NCI-H345 (cell line): ENCODE measurements around the gene IL17RC.
"Not testable (repeated sequence)": the region's sequence is repeated elsewhere in the genome, so short reads cannot be mapped to it uniquely, and the experiment has no call there.

Source experiments
- DNase-seq: peaks from one replicate; lab custom pipeline; 2025; lab: John Stamatoyannopoulos, UW

The IL17RC gene

DNA sequence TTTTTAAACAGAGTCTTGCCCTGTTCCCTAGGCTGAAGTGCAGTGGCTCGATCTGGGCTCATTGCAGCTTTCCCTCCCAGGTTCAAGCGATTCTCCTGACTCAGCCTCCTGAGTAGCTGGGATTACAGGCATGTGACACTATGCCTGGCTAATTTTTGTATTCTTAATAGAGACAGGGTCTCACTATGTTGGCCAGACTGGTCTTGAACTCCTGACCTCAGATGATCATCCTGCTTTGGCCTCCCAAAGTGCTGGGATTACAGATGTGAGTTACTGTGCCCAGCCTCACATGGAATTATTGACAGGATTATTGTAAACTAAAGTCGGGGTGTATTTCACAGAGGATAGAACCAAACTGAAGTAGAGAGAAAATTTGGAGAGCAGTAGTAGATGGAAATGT lies 21.2 kb upstream of the IL17RC start:
- not testable (repeated sequence) for DNase-seq

DNA sequence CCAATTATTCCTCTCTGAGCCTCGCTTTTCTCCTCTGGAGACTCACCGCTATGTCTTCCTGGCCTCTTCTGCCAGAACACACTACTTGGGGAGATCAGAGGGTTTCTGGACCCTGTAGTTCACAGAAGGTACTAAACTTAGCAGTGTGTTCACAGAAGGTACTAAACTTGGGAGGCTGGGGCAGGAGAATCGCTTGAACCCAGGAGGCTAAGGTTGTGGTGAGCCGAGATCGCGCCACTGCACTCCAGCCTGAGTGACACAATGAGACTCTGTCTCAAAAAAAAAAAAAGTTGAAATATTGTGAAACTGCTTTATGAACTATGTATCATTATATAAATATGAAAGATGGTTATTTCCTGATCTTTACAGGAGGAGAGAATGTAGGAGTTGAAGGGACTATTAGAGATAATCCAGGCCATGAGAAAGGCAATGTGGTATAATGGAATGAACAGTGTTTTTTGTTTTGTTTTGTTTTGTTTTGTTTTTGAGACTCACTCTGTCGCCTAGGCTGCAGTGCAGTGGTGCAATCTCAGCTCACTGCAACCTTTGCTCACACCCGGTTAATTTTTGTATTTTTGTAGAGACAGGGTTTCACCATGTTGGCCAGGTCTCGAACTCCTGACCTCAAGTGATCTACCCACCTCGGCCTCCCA lies 20.0 kb upstream of the IL17RC start:
- DNase-seq = not testable (repeated sequence)

DNA sequence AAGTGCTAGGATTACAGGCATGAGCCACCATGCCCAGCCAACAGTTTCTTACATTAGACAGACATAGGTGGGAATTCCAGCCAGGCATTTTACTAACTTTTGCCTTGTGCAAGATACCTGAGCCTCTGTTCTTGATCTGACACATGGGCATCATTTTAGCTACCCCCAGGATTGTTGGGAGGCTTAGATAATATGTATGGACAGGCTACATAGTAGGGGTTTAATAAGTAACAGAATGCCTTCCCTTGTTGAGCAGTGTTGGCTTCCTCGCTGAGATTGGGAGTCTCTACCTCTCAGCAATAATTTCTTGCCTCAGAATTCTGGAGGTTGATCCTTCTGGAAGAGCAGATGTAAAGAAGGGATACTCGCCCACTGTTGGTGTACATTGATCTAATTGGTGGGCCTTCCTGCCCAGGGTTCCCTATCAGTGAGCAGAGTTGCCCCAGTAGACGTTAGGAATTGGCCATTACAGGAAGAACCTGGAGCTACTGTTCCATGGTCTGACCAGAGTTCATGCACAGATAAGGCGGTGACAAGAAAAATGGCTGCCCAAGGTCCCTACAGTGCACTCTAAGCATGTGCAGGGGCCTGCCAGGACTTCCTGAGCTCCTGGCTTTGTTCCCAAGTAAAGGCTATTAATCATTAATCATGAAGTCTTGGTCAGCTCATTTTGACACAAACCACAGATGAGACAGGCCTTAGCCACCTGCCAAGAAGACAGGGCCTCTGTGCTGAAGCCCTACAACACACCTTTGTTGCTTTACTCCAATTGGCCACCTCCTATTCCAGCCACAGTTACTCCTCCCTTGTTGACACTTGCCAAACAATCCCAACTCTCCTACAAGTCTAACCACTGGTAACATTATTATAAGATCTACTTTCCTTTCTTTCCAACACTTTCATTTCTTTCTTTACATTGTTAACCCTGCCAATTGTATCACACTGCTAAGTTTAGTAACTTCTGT lies 19.2 kb upstream of the IL17RC start:
- DNase-seq = no peak

DNA sequence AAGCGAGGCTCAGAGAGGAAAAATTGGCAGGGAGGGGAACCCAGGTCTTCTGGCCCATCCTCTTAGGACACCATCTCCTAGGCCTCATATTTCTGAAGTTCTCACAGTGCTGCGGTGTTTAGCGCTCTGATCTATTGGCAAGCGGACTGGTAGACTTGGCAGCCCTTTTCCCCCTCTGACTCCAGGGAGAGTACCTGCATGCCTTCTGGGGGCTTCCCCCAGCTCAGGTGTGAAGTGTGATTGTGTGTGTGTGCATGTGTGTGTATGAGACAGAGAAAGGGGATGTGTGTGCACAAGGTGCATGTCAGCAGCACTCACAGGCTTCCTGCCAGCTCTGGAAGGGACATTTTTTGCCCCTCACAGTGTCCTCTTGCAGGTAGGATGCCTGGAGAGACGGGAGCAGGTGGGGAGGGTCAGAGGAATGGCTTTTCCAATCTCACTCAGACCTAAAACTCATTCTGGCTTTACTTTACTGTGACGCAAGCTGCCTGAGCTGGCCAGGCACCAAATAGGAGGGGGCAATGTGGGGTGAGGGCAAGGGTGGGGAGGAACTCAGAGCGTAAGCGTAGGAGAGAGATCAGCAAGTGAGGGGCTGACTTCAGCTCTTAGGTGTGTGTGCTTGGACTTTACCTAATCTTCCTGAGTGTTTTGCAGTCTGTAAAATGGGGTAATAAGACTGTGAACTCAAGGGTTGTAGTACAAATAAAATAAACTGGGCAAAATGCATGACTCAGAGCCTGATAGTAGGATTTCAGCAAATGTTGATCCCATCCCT lies 18.2 kb upstream of the IL17RC start:
- no peak for DNase-seq

DNA sequence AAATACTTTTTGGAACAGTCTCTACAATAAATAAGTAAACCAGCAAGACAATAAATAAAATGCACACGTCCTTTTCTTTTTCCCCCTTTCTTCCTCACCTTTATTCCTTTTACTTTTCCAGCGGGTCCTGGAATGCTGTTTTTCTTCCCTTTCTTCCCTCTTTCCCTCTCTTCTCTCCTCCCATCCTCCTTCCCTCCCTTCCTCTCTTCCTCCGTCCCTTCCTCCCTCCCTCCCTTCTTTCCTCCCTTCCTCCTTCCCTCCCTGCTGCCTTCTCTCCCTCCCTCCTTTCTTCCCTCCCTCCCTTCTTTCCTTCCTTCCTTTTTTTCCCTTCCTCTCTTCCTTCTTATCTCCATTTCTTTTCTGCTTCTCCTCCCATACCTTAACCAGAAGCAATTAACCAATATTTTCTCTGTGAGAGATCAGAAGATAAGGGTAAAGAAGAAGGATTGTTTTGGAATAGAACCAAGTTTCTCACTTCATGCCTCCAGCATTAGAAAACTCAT lies 17.6 kb upstream of the IL17RC start:
- DNase-seq = no peak

DNA sequence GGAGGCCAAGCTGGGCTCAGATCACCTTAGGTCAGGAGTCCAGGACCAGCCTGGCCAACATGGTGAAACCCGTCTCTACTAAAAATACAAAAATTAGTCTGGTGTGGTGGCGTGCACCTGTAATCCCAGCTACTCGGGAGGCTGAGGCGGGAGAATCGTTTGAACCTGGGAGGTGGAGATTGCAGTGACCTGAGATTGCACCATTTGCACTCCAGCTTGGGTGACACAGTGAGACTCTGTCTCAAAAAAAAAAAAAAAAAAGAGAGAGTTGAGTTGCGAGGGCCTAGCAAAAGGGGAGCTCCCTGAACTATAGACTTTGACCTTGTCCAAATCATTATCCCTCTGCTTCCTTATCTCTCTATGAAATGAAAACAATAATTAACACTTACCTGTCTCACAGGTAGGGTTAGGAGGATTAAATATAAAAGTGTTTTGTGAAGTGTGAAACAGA lies 15.9 kb upstream of the IL17RC start:
- DNase-seq = not testable (repeated sequence)

DNA sequence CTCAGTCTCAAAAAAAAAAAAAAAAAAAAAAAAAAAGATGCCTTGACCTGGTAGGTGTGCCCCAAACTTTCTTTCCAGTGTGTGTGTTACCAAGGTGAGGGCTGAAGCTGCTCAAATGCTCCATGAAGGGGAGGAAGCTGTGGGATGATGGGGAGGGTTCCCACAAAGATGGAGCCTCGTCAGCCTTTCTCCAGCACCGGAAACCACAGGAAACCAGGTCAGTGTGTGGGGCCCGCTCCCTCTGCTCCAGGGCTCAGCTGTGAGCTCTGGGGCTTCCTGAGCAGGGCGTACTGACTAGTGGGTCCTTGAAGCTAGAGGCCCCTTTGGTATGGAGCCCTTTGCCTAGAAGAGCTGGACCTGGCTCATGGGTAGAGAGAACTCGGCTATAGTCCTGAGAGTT lies 14.9 kb upstream of the IL17RC start:
- no peak for DNase-seq

DNA sequence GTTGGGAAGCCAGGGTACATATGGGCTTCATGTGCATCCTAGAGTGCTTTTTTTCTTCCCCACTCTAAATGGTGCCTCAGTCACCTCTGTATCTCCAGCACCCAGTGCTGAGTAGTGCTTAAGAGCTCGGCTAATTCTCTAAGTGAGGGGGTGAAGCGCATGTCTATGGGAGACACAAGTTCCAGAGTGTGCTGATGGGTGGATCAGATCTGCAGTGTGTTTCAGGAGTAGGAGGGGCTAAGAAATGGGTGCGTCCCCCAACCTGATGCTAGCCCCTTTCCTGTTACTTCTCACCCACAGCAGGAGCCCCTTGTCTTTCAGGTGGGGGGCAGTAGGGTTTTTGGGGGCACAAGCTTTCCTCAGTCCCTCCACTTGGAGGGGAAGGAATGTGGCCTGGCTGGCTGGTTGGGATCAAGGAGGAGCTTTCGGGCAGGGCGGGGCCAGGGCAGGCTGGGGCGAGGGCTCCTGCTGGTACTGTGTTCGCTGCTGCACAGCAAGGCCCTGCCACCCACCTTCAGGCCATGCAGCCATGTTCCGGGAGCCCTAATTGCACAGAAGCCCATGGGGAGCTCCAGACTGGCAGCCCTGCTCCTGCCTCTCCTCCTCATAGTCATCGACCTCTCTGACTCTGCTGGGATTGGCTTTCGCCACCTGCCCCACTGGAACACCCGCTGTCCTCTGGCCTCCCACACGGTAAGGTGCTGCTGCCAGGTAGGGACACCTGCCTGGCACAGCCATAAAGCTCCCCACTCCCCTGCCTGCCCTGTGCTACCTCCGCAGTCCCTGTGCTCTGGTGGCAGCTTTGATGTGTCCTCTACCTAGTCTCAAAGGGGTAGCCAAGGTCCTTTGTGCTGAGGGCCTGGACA lies 14.3 kb upstream of the IL17RC start, which contains the start of gene IL17RE:
Gene IL17RE (plus strand): TSS at position 477 of the 866 bp plus-strand sequence. CDS start 85 bp downstream, at position 562.
- DNase-seq = no peak

DNA sequence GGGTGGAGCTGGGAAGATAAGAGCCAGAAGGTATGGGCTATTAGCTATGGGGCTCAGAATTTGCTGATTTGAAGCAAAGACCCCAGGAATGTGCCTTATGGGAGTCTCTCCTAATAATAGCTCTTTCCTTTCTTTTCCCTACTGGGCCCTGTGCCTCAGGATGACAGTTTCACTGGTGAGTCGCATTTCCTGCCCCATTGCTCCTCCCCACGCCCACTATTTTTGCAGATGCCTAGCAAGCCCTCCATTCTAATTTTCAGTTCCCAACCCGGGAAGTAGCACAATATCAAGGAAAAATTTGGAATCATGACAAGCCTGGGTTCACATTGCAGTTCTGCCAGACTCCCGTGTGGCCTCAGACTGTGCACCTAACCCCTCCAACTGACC lies 13.7 kb upstream of the IL17RC start:
- no peak for DNase-seq

DNA sequence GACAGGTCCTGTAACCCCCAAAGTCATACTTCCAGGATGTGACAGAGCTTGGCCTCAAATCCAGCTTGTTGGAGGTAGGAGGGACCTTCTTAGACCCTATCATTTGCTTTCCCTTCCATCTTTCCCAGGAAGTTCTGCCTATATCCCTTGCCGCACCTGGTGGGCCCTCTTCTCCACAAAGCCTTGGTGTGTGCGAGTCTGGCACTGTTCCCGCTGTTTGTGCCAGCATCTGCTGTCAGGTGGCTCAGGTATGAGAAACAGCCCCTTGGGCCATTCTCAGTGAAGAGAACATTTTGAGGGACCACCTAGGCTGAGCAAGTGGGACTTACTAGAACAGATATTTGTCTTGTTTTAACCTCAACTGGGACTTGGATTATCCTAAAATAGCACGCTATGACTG lies 13.0 kb upstream of the IL17RC start:
- no peak for DNase-seq

DNA sequence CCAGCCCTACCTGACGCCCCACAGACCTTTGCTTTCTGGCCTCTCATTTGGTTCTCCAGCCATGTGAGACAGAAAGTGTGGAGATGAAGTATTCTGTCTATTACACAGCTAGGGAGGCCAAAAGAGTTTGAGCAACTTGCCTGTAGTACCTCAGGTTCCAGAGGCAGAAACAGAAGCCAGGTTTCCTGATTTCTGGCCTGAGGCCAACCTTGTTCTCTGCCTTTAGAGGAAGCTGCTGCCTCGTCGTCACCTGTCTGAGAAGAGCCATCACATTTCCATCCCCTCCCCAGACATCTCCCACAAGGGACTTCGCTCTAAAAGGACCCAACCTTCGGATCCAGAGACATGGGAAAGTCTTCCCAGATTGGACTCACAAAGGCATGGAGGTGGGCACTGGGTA lies 10.4 kb upstream of the IL17RC start:
- DNase-seq = no peak

DNA sequence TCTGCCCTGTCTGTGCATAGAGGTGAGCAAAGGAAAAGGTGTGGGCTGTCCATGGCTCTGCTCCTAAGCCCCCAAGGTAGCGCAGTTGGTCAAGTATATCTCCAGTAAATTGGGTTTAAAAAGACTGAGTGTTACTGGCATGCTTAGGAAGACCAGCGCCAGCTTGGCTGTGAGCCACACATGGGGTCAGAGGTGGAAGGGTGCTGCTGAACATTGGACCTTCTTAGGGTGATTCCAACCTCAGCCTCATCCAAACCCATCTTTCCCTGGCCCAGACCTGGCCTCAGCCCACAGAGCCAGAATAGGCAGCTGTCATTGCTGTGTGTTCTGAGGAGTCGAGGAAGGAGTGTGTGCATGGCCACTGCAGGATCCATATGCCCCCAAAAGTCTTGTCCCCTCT lies 8.6 kb upstream of the IL17RC start:
- DNase-seq = no peak

DNA sequence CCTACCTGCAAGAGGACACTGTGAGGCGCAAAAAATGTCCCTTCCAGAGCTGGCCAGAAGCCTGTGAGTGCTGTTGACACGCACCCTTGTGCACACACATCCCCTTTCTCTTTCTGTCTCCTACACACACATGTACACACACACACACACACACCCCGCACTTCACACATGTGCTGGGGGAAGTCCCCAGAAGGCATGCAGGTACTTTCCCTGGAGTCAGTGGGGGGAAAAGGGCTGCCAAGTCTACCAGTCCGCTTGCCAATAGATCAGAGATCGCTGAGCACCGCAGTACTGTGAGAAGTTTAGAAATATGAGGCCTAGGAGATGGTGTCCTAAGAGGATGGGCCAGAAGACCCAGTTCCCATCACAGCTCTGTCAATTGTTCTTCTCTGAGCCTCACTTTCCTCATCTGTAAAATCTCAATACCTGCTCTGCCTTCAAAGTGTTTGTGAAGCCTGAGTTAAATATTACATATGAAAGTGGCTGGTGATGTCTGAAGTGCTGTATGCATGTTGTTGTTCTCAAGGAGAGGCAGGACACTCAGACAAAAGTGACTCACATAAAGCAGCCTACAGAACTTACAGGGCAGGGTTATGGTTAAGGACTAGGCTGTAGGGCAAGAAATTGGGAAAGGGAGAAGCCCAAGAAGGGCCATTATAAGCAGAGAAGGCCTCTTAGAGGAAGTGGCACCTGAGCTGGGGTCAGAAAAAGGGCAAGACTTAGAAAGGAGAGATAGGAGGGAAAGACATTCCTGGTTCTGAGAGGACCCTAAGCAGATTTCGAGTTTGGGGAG lies 7.5 kb upstream of the IL17RC start:
- DNase-seq = no peak

DNA sequence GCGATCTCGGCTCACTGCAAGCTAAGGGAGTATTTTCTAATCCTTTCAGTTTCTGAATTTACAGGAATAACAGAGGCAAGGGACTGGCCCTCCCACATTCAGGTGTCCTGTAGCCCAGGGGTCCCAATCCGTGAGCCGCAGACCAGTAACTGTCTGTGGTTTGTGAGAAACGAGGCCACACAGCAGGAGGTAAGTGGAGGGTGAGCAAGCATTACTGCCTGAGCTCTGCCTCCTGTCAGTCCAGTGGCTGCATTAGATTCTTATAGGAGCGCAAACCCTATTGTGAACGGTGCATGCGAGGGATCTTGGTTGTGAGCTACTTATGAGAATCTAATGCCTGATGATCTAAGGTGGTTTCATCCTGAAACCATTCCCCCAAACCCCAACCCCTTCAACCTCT lies 5.0 kb upstream of the IL17RC start:
- no peak for DNase-seq

DNA sequence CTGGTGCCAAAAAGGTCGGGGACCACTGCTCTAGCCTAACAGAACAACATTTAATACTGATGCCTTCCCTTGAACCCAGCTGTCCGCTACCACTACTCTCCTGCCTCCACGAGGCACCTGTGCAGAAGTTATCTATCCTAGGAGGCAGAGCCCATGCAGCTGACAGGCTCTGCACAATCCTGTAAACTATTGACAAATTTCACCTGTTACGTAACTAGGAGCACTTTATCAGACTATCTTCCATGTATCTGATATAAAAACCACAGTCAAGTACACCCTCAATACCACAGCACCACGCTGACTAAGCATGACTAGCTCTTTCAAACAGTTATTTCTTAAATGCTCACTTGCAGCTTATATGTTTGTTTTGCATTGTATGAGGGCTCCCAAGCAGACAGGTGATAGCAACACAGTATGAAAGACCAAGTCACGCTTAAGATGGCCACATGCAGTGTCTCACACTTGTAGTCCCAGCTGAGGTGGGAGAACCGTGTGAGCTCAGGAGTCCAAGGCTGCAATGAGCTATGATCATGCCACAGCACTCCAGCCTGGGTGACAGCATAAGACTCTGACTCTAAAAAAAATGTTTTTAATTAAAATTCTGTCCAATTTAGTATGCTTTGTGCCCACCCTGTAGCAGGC lies 4.5 kb upstream of the IL17RC start:
- DNase-seq = no peak

DNA sequence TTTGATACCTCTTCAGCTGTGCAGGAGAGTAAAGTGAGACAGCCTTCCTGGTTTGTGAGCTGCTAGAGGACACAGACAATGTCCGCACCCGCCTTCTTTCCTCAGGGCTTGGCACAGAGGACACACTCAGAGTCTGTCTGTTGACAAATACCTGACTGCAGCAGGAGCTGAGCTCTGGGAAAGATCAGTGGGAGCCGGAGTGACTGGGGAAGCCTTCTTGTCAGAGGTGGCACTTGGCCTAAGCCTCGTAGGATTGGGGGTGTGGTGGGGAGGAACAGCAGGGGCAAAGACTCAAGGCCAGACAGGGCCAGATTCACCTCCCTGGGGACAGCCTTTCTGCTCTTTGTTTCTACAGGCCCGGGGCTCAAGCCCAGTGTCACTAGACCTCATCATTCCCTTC lies 3.3 kb upstream of the IL17RC start:
- peak; percentile 7 for DNase-seq

DNA sequence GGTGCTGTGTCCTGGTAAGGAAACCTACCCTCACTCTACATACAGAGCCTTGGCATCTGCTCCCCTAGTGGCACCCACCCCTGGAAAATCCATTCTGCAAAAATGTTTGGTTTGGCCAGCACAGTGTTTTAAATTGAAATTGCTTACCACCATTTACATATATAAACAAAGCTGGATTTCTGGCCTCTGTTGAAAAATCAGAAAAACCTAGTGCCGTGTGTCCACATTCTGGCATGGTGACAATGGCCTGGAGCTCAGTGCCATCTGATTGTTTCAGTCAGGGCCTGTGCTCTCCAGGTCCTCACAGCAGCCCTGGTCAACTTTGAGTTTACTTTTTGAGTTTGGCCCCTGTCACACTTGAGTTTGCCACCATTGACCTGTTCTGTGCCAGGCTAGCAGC lies 2.9 kb upstream of the IL17RC start:
- no peak for DNase-seq

DNA sequence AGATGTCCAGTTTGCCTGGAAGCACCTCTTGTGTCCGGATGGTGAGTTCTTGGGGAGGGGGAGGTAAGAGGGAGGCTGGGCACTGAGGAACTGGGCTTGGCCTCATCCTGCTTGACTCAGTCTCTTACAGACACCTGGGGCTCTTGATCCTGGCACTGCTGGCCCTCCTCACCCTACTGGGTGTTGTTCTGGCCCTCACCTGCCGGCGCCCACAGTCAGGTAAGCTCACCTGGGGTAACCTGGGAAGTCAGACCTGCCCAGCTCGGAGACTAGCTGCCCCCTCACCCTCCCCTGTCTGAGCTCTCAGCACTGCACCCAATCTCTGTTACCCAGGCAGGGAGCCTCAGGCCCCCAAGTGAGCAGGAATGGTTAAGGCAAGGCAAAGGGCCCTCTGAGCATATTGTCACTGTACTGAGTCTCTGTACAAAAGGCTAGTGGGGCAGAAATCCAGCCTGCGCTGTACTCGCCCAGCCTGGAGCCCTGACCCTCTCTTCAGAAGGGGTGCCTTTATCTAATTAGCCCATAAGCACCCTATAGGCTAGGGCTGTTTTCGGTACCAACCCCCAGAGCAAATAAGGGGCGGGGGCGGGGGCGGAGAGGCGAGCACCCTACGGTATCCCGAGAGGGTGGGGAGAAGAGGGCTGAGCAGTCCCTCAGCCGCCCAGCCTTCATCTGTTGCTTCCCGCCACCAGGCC lies 2.2 kb upstream of the IL17RC start:
- DNase-seq = peak; percentile 33
